T-helper 2 cell treated with Interferon-gamma antibody and Interleukin-4, amounts not matched to agents 5 μg/mL and 100 μg/mL, for 36 hours (primary cell): ENCODE results near the gene AARS1.
A peak's percentile ranks its signal among the peaks of the same experiment; 100 is the strongest.
"Not testable (repeated sequence)": the region's sequence is repeated elsewhere in the genome, so short reads cannot be mapped to it uniquely, and the experiment has no call there.

ENCODE experiments used
- DNase-seq: peaks from one replicate; pipeline ENCODE4 v3.0.0; 2021; ENCODE audit warnings: low spot score
- H3K27ac Mint-ChIP-seq: one replicate; pipeline ENCODE4 v1.8.0; 2021; ENCODE audit warnings: mild to moderate bottlenecking, mixed read lengths
- H3K27me3 Mint-ChIP-seq: one replicate; pipeline ENCODE4 v1.8.0; 2021; ENCODE audit warnings: low read depth, mixed read lengths
- H3K36me3 Mint-ChIP-seq: one replicate; pipeline ENCODE4 v1.8.0; 2021; ENCODE audit warnings: low read depth, mixed read lengths
- H3K4me1 Mint-ChIP-seq: one replicate; pipeline ENCODE4 v1.8.0; 2021; ENCODE audit warnings: low read depth, mixed read lengths
- H3K4me3 Mint-ChIP-seq: one replicate; pipeline ENCODE4 v1.8.0; 2022; ENCODE audit warnings: mild to moderate bottlenecking, moderate library complexity, mixed read lengths
- H3K9me3 Mint-ChIP-seq: one replicate; pipeline ENCODE4 v1.8.0; 2021; ENCODE audit warnings: mixed read lengths

Gene AARS1

GRCh38 chr16:70223971-70224513 is 65.3 kb downstream of the AARS1 start:
- H3K4me1 Mint-ChIP-seq, H3K27ac Mint-ChIP-seq, H3K27me3 Mint-ChIP-seq, H3K9me3 Mint-ChIP-seq, H3K4me3 Mint-ChIP-seq, DNase-seq: not testable (repeated sequence)
- peaks cover 32% of the 10 kb centered on the region for H3K36me3 Mint-ChIP-seq

GRCh38 chr16:70223216-70223615 is 66.1 kb downstream of the AARS1 start:
- not testable (repeated sequence) for DNase-seq, H3K4me1 Mint-ChIP-seq, H3K27me3 Mint-ChIP-seq, H3K9me3 Mint-ChIP-seq, H3K4me3 Mint-ChIP-seq
- H3K27ac Mint-ChIP-seq, result peak overlapping the region; percentile 47
- peaks cover 32% of the 10 kb centered on the region for H3K36me3 Mint-ChIP-seq

GRCh38 chr16:70222574-70222973 is 66.7 kb downstream of the AARS1 start:
- not testable (repeated sequence) for DNase-seq, H3K27me3 Mint-ChIP-seq, H3K9me3 Mint-ChIP-seq, H3K4me1 Mint-ChIP-seq, H3K4me3 Mint-ChIP-seq
- peaks cover 29% of the 10 kb centered on the region for H3K36me3 Mint-ChIP-seq
- H3K27ac Mint-ChIP-seq, result peak overlapping the region; percentile 39

DNA sequence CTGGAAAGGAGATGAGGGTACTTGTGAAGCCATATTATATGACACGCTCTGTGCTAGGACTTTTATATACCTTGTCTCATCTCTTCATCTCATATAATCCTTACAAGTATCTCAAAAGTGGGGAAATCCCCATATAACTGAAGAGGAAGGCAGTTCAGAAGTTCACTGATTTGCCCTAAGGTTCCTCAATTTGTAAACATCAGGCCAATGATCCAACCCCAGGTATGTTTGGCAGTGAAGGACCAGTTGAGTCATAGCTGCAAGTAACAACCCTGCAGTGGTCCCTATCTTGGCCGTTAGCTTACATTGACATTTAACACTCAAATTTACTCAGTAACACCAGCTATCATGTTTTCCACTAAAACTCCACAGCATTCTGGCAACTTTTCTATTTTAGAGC is 70.7 kb downstream of the AARS1 start:
- not testable (repeated sequence) for H3K9me3 Mint-ChIP-seq, H3K27ac Mint-ChIP-seq, H3K27me3 Mint-ChIP-seq, H3K4me1 Mint-ChIP-seq, H3K4me3 Mint-ChIP-seq, DNase-seq
- H3K36me3 Mint-ChIP-seq, result peaks cover 22% of the 10 kb centered on the region

GRCh38 chr16:70206382-70206781 is 82.9 kb downstream of the AARS1 start:
- H3K36me3 Mint-ChIP-seq, result peaks cover 26% of the 10 kb centered on the region
- not testable (repeated sequence) for DNase-seq, H3K27ac Mint-ChIP-seq, H3K9me3 Mint-ChIP-seq, H3K27me3 Mint-ChIP-seq, H3K4me1 Mint-ChIP-seq, H3K4me3 Mint-ChIP-seq

- peaks cover 20% of the 10 kb centered on the region for H3K36me3 Mint-ChIP-seq
- DNase-seq, H3K4me1 Mint-ChIP-seq, H3K27me3 Mint-ChIP-seq, H3K4me3 Mint-ChIP-seq, H3K27ac Mint-ChIP-seq, H3K9me3 Mint-ChIP-seq: not testable (repeated sequence)
Measured at GRCh38 chr16:70204668-70205405, 84.5 kb downstream of the AARS1 start.

GRCh38 chr16:70204010-70204409 is 85.3 kb downstream of the AARS1 start:
- not testable (repeated sequence) for H3K27ac Mint-ChIP-seq, H3K27me3 Mint-ChIP-seq, H3K9me3 Mint-ChIP-seq, H3K4me1 Mint-ChIP-seq, DNase-seq, H3K4me3 Mint-ChIP-seq
- peaks cover 16% of the 10 kb centered on the region for H3K36me3 Mint-ChIP-seq

- not testable (repeated sequence) for H3K4me1 Mint-ChIP-seq
Measured at GRCh38 chr16:70203508-70203907, 85.8 kb downstream of the AARS1 start.

More at GRCh38 chr16:70203508-70203907, 85.8 kb downstream of the AARS1 start:
- H3K4me3 Mint-ChIP-seq, DNase-seq, H3K27me3 Mint-ChIP-seq, H3K27ac Mint-ChIP-seq, H3K9me3 Mint-ChIP-seq: not testable (repeated sequence)
- peaks cover 16% of the 10 kb centered on the region for H3K36me3 Mint-ChIP-seq
